ENCODE data around the gene OCA2. TPM values are rescaled to one million over a fixed set of nuclear protein-coding genes. Genes with fewer than 3 reads are reported as not detected.

Gene OCA2
- total and polyA plus RNA-seq, 4 donors: 2.6 to 7.5 (median 3.2) TPM

- Histone ChIP-seq H3K4me3 (ENCODE audit: low read depth, low read length) (no peak overlapping the region), H3K27ac (ENCODE audit: low read depth, low read length) (no peak overlapping the region), H3K36me3 (ENCODE audit: control insufficient read depth, insufficient read depth, low read length) (no peaks in the 10 kb centered on the region), H3K9me3 (ENCODE audit: control insufficient read depth, insufficient read depth, low read length) (no peaks in the 10 kb centered on the region), H3K27me3 (ENCODE audit: control insufficient read depth, insufficient read depth, low read length) (no peaks in the 10 kb centered on the region), H3K4me1 (ENCODE audit: control insufficient read depth, insufficient read depth, low read length) (no peaks in the 10 kb centered on the region)
- DNase-seq (ENCODE audit: low read depth in 4 of 6, low spot score in 6 of 6): no peak
- 81% methylated on average over 10 of the region's 10 CpGs for WGBS (ENCODE audit: insufficient coverage)
Observed at GRCh38 chr15:27866505-27867165, 232.5 kb downstream of the OCA2 start.

GRCh38 chr15:27865926-27866325, 233.2 kb downstream of the OCA2 start:
- H3K27me3 ChIP-seq (ENCODE audit: control insufficient read depth, insufficient read depth, low read length): no peaks in the 10 kb centered on the region
- DNase-seq (ENCODE audit: low read depth in 4 of 6, low spot score in 6 of 6): no peak
- no peak overlapping the region for H3K27ac ChIP-seq (ENCODE audit: low read depth, low read length)
- no peaks in the 10 kb centered on the region for H3K36me3 ChIP-seq (ENCODE audit: control insufficient read depth, insufficient read depth, low read length)
- no peaks in the 10 kb centered on the region for H3K4me1 ChIP-seq (ENCODE audit: control insufficient read depth, insufficient read depth, low read length)
- no peaks in the 10 kb centered on the region for H3K9me3 ChIP-seq (ENCODE audit: control insufficient read depth, insufficient read depth, low read length)
- H3K4me3 ChIP-seq (ENCODE audit: low read depth, low read length): no peak overlapping the region
- WGBS (ENCODE audit: insufficient coverage): 64% methylated on average over 2 of the region's 3 CpGs

GRCh38 chr15:27865323-27865922, 233.7 kb downstream of the OCA2 start:
- Histone ChIP-seq H3K27me3 (ENCODE audit: control insufficient read depth, insufficient read depth, low read length) (no peaks in the 10 kb centered on the region), H3K36me3 (ENCODE audit: control insufficient read depth, insufficient read depth, low read length) (no peaks in the 10 kb centered on the region), H3K9me3 (ENCODE audit: control insufficient read depth, insufficient read depth, low read length) (no peaks in the 10 kb centered on the region), H3K4me3 (ENCODE audit: low read depth, low read length) (no peak overlapping the region), H3K27ac (ENCODE audit: low read depth, low read length) (no peak overlapping the region), H3K4me1 (ENCODE audit: control insufficient read depth, insufficient read depth, low read length) (no peaks in the 10 kb centered on the region)
- no peak for DNase-seq (ENCODE audit: low read depth in 4 of 6, low spot score in 6 of 6)
- 89% methylated on average over 12 of the region's 12 CpGs for WGBS (ENCODE audit: insufficient coverage)

GRCh38 chr15:27864719-27865118, 234.4 kb downstream of the OCA2 start:
- H3K27me3 ChIP-seq (ENCODE audit: control insufficient read depth, insufficient read depth, low read length): no peaks in the 10 kb centered on the region
- no peak for DNase-seq (ENCODE audit: low read depth in 4 of 6, low spot score in 6 of 6)
- no peaks in the 10 kb centered on the region for H3K36me3 ChIP-seq (ENCODE audit: control insufficient read depth, insufficient read depth, low read length)
- 88% methylated on average over 8 of the region's 8 CpGs for WGBS (ENCODE audit: insufficient coverage)
- H3K9me3 ChIP-seq (ENCODE audit: control insufficient read depth, insufficient read depth, low read length): no peaks in the 10 kb centered on the region
- no peaks in the 10 kb centered on the region for H3K4me1 ChIP-seq (ENCODE audit: control insufficient read depth, insufficient read depth, low read length)
- H3K4me3 ChIP-seq (ENCODE audit: low read depth, low read length): no peak overlapping the region
- no peak overlapping the region for H3K27ac ChIP-seq (ENCODE audit: low read depth, low read length)

GRCh38 chr15:27864086-27864485, 235.0 kb downstream of the OCA2 start:
- Histone ChIP-seq H3K4me1 (ENCODE audit: control insufficient read depth, insufficient read depth, low read length) (no peaks in the 10 kb centered on the region), H3K9me3 (ENCODE audit: control insufficient read depth, insufficient read depth, low read length) (no peaks in the 10 kb centered on the region), H3K27me3 (ENCODE audit: control insufficient read depth, insufficient read depth, low read length) (no peaks in the 10 kb centered on the region), H3K27ac (ENCODE audit: low read depth, low read length) (no peak overlapping the region), H3K36me3 (ENCODE audit: control insufficient read depth, insufficient read depth, low read length) (no peaks in the 10 kb centered on the region), H3K4me3 (ENCODE audit: low read depth, low read length) (no peak overlapping the region)
- DNase-seq (ENCODE audit: low read depth in 4 of 6, low spot score in 6 of 6): peak in 2 of 6 donors; percentile 17 to 23
- WGBS (ENCODE audit: insufficient coverage): 92% methylated on average over 1 of the region's 2 CpGs

- Histone ChIP-seq H3K4me3 (ENCODE audit: low read depth, low read length) (no peak overlapping the region), H3K4me1 (ENCODE audit: control insufficient read depth, insufficient read depth, low read length) (no peaks in the 10 kb centered on the region), H3K27ac (ENCODE audit: low read depth, low read length) (no peak overlapping the region), H3K36me3 (ENCODE audit: control insufficient read depth, insufficient read depth, low read length) (no peaks in the 10 kb centered on the region), H3K9me3 (ENCODE audit: control insufficient read depth, insufficient read depth, low read length) (peaks cover 2% of the 10 kb centered on the region), H3K27me3 (ENCODE audit: control insufficient read depth, insufficient read depth, low read length) (no peaks in the 10 kb centered on the region)
- no peak for DNase-seq (ENCODE audit: low read depth in 4 of 6, low spot score in 6 of 6)
- WGBS (ENCODE audit: insufficient coverage): 87% methylated on average over 6 of the region's 6 CpGs
Observed at GRCh38 chr15:27863000-27863399, 236.1 kb downstream of the OCA2 start.

GRCh38 chr15:27861171-27861570, 237.9 kb downstream of the OCA2 start:
- no peak for DNase-seq (ENCODE audit: low read depth in 4 of 6, low spot score in 6 of 6)
- H3K36me3 ChIP-seq (ENCODE audit: control insufficient read depth, insufficient read depth, low read length): no peaks in the 10 kb centered on the region
- H3K9me3 ChIP-seq (ENCODE audit: control insufficient read depth, insufficient read depth, low read length): peaks cover 2% of the 10 kb centered on the region
- no peaks in the 10 kb centered on the region for H3K27me3 ChIP-seq (ENCODE audit: control insufficient read depth, insufficient read depth, low read length)
- no peak overlapping the region for H3K27ac ChIP-seq (ENCODE audit: low read depth, low read length)
- no peak overlapping the region for H3K4me3 ChIP-seq (ENCODE audit: low read depth, low read length)
- no peaks in the 10 kb centered on the region for H3K4me1 ChIP-seq (ENCODE audit: control insufficient read depth, insufficient read depth, low read length)
- WGBS (ENCODE audit: insufficient coverage): 90% methylated on average over 8 of the region's 8 CpGs

GRCh38 chr15:27855137-27855536, 244.0 kb downstream of the OCA2 start:
- no peaks in the 10 kb centered on the region for H3K27me3 ChIP-seq (ENCODE audit: control insufficient read depth, insufficient read depth, low read length)
- H3K27ac ChIP-seq (ENCODE audit: low read depth, low read length): no peak overlapping the region
- H3K4me1 ChIP-seq (ENCODE audit: control insufficient read depth, insufficient read depth, low read length): no peaks in the 10 kb centered on the region
- DNase-seq (ENCODE audit: low read depth in 4 of 6, low spot score in 6 of 6): no peak
- no peak overlapping the region for H3K4me3 ChIP-seq (ENCODE audit: low read depth, low read length)
- 94% methylated on average over 4 of the region's 4 CpGs for WGBS (ENCODE audit: insufficient coverage)
- peaks cover 2% of the 10 kb centered on the region for H3K9me3 ChIP-seq (ENCODE audit: control insufficient read depth, insufficient read depth, low read length)
- H3K36me3 ChIP-seq (ENCODE audit: control insufficient read depth, insufficient read depth, low read length): no peaks in the 10 kb centered on the region

GRCh38 chr15:27854601-27855000, 244.5 kb downstream of the OCA2 start:
- no peaks in the 10 kb centered on the region for H3K36me3 ChIP-seq (ENCODE audit: control insufficient read depth, insufficient read depth, low read length)
- H3K27me3 ChIP-seq (ENCODE audit: control insufficient read depth, insufficient read depth, low read length): no peaks in the 10 kb centered on the region
- 96% methylated on average over 8 of the region's 10 CpGs for WGBS (ENCODE audit: insufficient coverage)

More at GRCh38 chr15:27854601-27855000, 244.5 kb downstream of the OCA2 start:
- Histone ChIP-seq H3K9me3 (ENCODE audit: control insufficient read depth, insufficient read depth, low read length) (peaks cover 2% of the 10 kb centered on the region), H3K27ac (ENCODE audit: low read depth, low read length) (no peak overlapping the region), H3K4me1 (ENCODE audit: control insufficient read depth, insufficient read depth, low read length) (no peaks in the 10 kb centered on the region), H3K4me3 (ENCODE audit: low read depth, low read length) (no peak overlapping the region)
- DNase-seq (ENCODE audit: low read depth in 4 of 6, low spot score in 6 of 6): no peak
